Loucy (cell line): ENCODE results near the gene FMNL3.

Experiments used
- H2AFZ ChIP-seq: fragments of 200-600 bp; sonication (generic); 2 replicates; pipeline ENCODE4 v1.6.0; 2016; ENCODE audit warnings: antibody characterized with exemption, mild to moderate bottlenecking, low read length, moderate library complexity
- H3F3A ChIP-seq: fragments of 200-600 bp; 2 replicates; pipeline ENCODE4 v1.6.0; 2016; ENCODE audit warnings: antibody characterized with exemption, low read depth, mild to moderate bottlenecking
- H3K27me3 ChIP-seq: fragments of 200-600 bp; sonication (generic); 2 replicates; pipeline ENCODE4 v1.6.1; 2014; ENCODE audit warnings: low read length, mild to moderate bottlenecking; ENCODE audit not compliant: insufficient read depth, poor library complexity, severe bottlenecking
- H3K36me3 ChIP-seq: fragments of 200-600 bp; sonication (generic); 2 replicates; pipeline ENCODE4 v1.6.1; 2016; ENCODE audit warnings: low read length; ENCODE audit not compliant: insufficient read depth
- H3K4me1 ChIP-seq: fragments of 200-600 bp; sonication (generic); 2 replicates; pipeline ENCODE4 v1.5.1; 2014; ENCODE audit warnings: low read length, mild to moderate bottlenecking; ENCODE audit not compliant: insufficient read depth, poor library complexity, severe bottlenecking
- H3K4me2 ChIP-seq: fragments of 200-600 bp; sonication (generic); 2 replicates; pipeline ENCODE4 v1.6.0; 2014; ENCODE audit warnings: antibody characterized with exemption, low read length, low read depth, mild to moderate bottlenecking; ENCODE audit not compliant: poor library complexity, severe bottlenecking
- H3K4me3 ChIP-seq: fragments of 200-600 bp; sonication (generic); 2 replicates; pipeline ENCODE4 v1.5.1; 2014; ENCODE audit warnings: low read length, mild to moderate bottlenecking, mixed read lengths; ENCODE audit not compliant: poor library complexity, severe bottlenecking
- H3K79me2 ChIP-seq: fragments of 200-600 bp; sonication (generic); 2 replicates; pipeline ENCODE4 v1.6.1; 2014; ENCODE audit warnings: low read length; ENCODE audit not compliant: insufficient read depth
- H3K9ac ChIP-seq: fragments of 200-600 bp; sonication (generic); 2 replicates; pipeline ENCODE4 v1.6.0; 2014; ENCODE audit warnings: mild to moderate bottlenecking, low read depth, low read length, moderate library complexity; ENCODE audit not compliant: poor library complexity, severe bottlenecking
- H3K9me2 ChIP-seq: fragments of 200-600 bp; sonication (generic); replicated peaks from 2 replicates; pipeline ENCODE4 v1.6.1; 2016; ENCODE audit warnings: low read depth, low read length, mixed read lengths
- H3K9me3 ChIP-seq: fragments of 200-600 bp; sonication (generic); 2 replicates; pipeline ENCODE4 v1.6.1; 2014; ENCODE audit warnings: mild to moderate bottlenecking, antibody characterized with exemption, low read length, low read depth; ENCODE audit not compliant: insufficient read depth
- H4K20me1 ChIP-seq: fragments of 200-600 bp; sonication (generic); 2 replicates; pipeline ENCODE4 v1.6.0; 2014; ENCODE audit warnings: antibody characterized with exemption, low read length, mild to moderate bottlenecking; ENCODE audit not compliant: insufficient read depth, poor library complexity, severe bottlenecking
- EZH2phosphoT487 ChIP-seq: fragments of 200-600 bp; IDR thresholded peaks from 2 replicates; pipeline ENCODE4 v1.6.1; 2018; ENCODE audit warnings: antibody characterized with exemption, mild to moderate bottlenecking, moderate library complexity, borderline replicate concordance
- TF ChIP-seq, protein P1 (sequence below): fragments of 200-600 bp; sonication (generic); conservative IDR thresholded peaks from 2 replicates; pipeline ENCODE4 v1.5.1; 2014; ENCODE audit warnings: mild to moderate bottlenecking, antibody characterized with exemption, low read length

Gene FMNL3

DNA sequence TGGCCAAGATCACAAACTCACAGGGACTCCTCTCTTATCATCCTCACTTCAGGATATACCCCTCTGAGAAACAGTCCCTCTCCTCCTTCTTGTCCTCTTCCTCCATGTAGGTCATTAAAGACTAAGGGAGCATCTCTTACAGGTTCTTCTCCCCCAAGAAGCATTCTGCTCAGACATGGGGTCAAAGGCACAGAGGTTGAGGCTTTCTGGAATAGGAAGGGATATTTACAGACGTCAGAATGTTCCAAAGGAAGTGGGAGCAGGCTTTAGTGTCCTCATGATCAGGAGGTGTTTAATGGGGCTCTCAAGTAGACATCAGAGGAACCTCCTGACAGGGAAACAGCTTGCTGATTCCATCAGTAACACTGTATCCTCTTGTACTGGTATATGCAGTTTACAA is 47.5 kb downstream of the FMNL3 start:
- Histone ChIP-seq H3F3A (no peaks in the 10 kb centered on the region; the same call in 1 of the 2 replicates), H3K9ac (no peak overlapping the region), H3K4me3 (no peak overlapping the region), H3K36me3 (peaks cover 40% of the 10 kb centered on the region; the same call in 1 of the 2 replicates), H3K9me3 (no peaks in the 10 kb centered on the region), H3K79me2 (peaks cover 20% of the 10 kb centered on the region), H3K27me3 (no peaks in the 10 kb centered on the region), H3K4me1 (peaks cover 54% of the 10 kb centered on the region), H3K9me2 (no peaks in the 10 kb centered on the region), H4K20me1 (no peaks in the 10 kb centered on the region), H2AFZ (no peak overlapping the region), H3K4me2 (no peak overlapping the region)
- TF ChIP-seq EZH2phosphoT487 = no peak
- TF ChIP-seq, protein P1, sequence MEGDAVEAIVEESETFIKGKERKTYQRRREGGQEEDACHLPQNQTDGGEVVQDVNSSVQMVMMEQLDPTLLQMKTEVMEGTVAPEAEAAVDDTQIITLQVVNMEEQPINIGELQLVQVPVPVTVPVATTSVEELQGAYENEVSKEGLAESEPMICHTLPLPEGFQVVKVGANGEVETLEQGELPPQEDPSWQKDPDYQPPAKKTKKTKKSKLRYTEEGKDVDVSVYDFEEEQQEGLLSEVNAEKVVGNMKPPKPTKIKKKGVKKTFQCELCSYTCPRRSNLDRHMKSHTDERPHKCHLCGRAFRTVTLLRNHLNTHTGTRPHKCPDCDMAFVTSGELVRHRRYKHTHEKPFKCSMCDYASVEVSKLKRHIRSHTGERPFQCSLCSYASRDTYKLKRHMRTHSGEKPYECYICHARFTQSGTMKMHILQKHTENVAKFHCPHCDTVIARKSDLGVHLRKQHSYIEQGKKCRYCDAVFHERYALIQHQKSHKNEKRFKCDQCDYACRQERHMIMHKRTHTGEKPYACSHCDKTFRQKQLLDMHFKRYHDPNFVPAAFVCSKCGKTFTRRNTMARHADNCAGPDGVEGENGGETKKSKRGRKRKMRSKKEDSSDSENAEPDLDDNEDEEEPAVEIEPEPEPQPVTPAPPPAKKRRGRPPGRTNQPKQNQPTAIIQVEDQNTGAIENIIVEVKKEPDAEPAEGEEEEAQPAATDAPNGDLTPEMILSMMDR = no peak

DNA sequence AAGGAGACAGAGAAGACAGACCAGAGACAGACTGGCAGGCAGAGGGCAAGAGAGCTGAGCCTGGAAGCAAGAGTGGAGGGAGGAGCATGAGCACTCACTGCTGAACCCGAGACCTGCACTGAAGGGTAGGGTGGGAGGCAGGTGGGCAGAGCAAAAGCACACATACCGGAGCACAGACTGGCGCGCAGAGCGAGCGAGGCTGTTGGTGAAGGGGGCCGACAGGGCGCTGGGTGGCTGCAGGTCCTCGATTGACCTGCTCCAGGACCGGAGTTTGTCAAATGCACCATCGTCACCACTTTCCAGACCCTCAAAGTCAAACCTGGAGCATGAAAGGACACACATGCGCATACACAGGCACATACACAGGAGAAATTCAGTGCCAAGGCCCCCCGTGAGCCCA is 48.9 kb downstream of the FMNL3 start:
- no peak overlapping the region for H3K4me2 ChIP-seq
- no peaks in the 10 kb centered on the region for H4K20me1 ChIP-seq
- no peaks in the 10 kb centered on the region for H3K9me2 ChIP-seq
- no peak overlapping the region for H3K4me3 ChIP-seq
- peaks cover 39% of the 10 kb centered on the region for H3K4me1 ChIP-seq
- H3K79me2 ChIP-seq = peaks cover 13% of the 10 kb centered on the region
- TF ChIP-seq, protein P1 = no peak
- TF ChIP-seq EZH2phosphoT487 = no peak
- H3K9me3 ChIP-seq = no peaks in the 10 kb centered on the region
- no peaks in the 10 kb centered on the region for H3K27me3 ChIP-seq
- H2AFZ ChIP-seq = no peak overlapping the region
- peaks cover 53% of the 10 kb centered on the region; the same call in 1 of the 2 replicates for H3K36me3 ChIP-seq
- H3F3A ChIP-seq = no peaks in the 10 kb centered on the region; the same call in 1 of the 2 replicates
- no peak overlapping the region for H3K9ac ChIP-seq

DNA sequence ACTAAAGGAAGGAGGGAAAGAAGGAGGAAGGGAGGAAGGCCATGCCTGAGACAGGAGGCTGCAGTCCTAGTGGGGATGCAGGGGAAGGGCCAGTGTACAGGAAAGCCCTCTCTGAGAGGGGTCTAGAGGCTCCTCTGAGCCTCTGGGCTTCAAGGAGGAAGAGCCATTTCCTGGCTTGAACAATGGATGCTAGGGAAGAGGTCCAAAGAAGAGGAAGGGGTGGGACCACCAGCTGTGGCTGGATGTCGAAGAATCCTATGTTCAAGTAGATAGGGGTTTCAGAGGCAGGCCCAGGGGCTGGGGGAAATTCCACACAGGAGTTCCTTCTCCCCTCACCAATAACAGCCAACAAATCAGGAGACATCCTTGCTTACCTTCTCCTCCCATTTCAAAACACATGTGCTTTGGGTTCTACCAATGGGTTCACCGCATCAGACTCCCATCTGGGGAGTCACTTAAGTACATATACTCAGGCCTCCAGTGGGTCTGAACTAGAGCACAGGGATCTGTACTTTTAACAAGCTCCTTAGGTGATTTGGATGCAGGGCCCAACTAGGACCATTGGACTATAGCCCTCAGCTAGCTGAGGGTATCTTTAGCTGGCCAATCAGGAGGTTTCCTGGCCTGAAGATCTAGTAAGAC is 51.5 kb downstream of the FMNL3 start:
- Histone ChIP-seq H3K9me2 (no peaks in the 10 kb centered on the region), H3K9me3 (no peaks in the 10 kb centered on the region), H3F3A (no peaks in the 10 kb centered on the region), H3K4me3 (no peak overlapping the region), H4K20me1 (no peaks in the 10 kb centered on the region), H3K4me1 (peaks cover 24% of the 10 kb centered on the region), H2AFZ (no peak overlapping the region), H3K9ac (peak overlapping the region; percentile 15), H3K27me3 (no peaks in the 10 kb centered on the region), H3K79me2 (no peaks in the 10 kb centered on the region), H3K4me2 (no peak overlapping the region), H3K36me3 (peaks cover 72% of the 10 kb centered on the region; the same call in 1 of the 2 replicates)
- TF ChIP-seq, protein P1 = no peak
- TF ChIP-seq EZH2phosphoT487 = no peak
